Measurements from ENCODE around the gene TBC1D4. TPM values are rescaled to one million over a fixed set of nuclear protein-coding genes. Genes with fewer than 3 reads are reported as not detected.
"Not testable (repeated sequence)": the region's sequence is repeated elsewhere in the genome, so short reads cannot be mapped to it uniquely, and the experiment has no call there.

TBC1D4 gene
- total RNA-seq, 1 donor from 2014 or later: 4.8 TPM

DNA sequence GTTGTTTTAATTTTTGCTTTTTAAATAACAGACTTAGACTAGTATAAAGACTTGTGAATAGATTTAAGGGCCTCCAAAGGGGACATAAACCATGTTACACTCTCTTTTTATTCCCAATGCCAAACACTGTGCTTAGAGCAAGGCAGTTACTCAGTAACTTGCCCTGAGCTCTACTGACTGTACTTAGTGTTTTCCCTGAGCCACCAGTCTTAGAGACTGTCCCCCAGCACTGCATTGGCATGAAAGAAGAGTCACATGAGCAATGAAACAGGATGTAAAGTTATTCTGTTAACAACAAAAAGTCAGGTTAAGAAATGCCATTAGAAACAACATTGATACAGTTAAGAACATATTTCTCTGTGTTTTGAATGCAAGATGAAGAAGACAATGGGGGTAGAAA is 187.9 kb downstream of the TBC1D4 start:
- no peaks in the 10 kb centered on the region for H3K9me3 Mint-ChIP-seq (ENCODE audit: unreplicated experiment)
- TF ChIP-seq, protein P1, sequence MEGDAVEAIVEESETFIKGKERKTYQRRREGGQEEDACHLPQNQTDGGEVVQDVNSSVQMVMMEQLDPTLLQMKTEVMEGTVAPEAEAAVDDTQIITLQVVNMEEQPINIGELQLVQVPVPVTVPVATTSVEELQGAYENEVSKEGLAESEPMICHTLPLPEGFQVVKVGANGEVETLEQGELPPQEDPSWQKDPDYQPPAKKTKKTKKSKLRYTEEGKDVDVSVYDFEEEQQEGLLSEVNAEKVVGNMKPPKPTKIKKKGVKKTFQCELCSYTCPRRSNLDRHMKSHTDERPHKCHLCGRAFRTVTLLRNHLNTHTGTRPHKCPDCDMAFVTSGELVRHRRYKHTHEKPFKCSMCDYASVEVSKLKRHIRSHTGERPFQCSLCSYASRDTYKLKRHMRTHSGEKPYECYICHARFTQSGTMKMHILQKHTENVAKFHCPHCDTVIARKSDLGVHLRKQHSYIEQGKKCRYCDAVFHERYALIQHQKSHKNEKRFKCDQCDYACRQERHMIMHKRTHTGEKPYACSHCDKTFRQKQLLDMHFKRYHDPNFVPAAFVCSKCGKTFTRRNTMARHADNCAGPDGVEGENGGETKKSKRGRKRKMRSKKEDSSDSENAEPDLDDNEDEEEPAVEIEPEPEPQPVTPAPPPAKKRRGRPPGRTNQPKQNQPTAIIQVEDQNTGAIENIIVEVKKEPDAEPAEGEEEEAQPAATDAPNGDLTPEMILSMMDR (IDR thresholded peaks at IDR 0.05; ENCODE audit: partially characterized antibody, unreplicated experiment): no peak
- H3K4me1 Mint-ChIP-seq (ENCODE audit: low read depth, unreplicated experiment): peaks cover under 1% of the 10 kb centered on the region
- H3K27ac Mint-ChIP-seq (ENCODE audit: unreplicated experiment): no peak overlapping the region
- no peaks in the 10 kb centered on the region for H3K36me3 Mint-ChIP-seq (ENCODE audit: unreplicated experiment)
- no peak overlapping the region for H3K4me3 Mint-ChIP-seq (ENCODE audit: unreplicated experiment)
- no peaks in the 10 kb centered on the region for H3K27me3 Mint-ChIP-seq (ENCODE audit: unreplicated experiment)
- no peak for DNase-seq

DNA sequence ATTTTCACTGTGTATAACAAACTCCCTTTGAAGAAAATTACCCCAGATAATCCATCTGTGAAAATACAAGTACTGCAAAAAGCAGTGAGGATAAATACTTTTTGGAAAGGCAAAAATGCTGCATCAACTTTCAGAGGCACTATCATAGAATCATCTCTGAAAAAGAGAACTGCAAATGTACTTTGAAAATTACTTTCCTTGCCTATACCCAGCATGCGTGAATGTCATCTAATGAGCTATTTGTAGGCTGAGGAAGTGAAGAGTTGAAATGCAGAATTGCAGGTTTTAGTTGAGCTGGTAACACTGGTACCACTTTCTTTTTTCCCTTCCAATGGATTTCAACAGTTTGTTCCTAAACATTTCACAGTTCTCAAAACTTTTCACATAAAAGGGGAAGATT is 196.7 kb downstream of the TBC1D4 start:
- Mint-ChIP-seq H3K9me3 (ENCODE audit: unreplicated experiment) (no peaks in the 10 kb centered on the region), H3K4me3 (ENCODE audit: unreplicated experiment) (no peak overlapping the region), H3K4me1 (ENCODE audit: low read depth, unreplicated experiment) (no peaks in the 10 kb centered on the region), H3K27me3 (ENCODE audit: unreplicated experiment) (no peaks in the 10 kb centered on the region), H3K36me3 (ENCODE audit: unreplicated experiment) (no peaks in the 10 kb centered on the region), H3K27ac (ENCODE audit: unreplicated experiment) (no peak overlapping the region)
- TF ChIP-seq, protein P1 (IDR thresholded peaks at IDR 0.05; ENCODE audit: partially characterized antibody, unreplicated experiment): no peak
- DNase-seq: no peak

DNA sequence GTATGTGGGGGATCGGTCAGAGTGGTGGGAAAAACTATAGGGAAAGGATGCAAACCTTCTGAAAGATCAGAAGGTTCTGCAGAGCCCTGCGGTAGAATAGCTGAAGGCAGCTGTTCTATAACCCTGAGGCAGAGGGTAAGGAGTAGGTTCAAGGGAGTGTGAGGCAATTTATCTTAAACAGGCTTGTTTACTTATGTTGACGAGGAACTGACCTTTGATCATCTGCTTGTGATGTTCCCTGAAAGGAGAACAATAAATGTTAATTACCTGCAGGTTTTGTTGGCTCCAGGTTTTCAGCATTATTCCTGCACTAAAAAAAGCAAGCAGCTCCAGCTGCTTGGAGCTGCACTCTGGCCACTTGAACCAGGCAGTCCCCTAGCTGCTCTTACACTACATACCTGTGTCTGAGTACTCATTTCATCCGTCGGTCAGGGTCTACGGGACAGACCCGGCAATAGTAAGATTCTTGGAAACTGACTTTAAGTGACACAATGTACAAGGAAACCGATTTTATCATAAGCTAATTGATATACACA is 202.1 kb downstream of the TBC1D4 start:
- DNase-seq: no peak
- no peaks in the 10 kb centered on the region for H3K4me1 Mint-ChIP-seq (ENCODE audit: low read depth, unreplicated experiment)
- H3K36me3 Mint-ChIP-seq (ENCODE audit: unreplicated experiment): no peaks in the 10 kb centered on the region
- peaks cover 6% of the 10 kb centered on the region for H3K9me3 Mint-ChIP-seq (ENCODE audit: unreplicated experiment)
- H3K4me3 Mint-ChIP-seq (ENCODE audit: unreplicated experiment): no peak overlapping the region
- no peak overlapping the region for H3K27ac Mint-ChIP-seq (ENCODE audit: unreplicated experiment)
- no peaks in the 10 kb centered on the region for H3K27me3 Mint-ChIP-seq (ENCODE audit: unreplicated experiment)
- TF ChIP-seq, protein P1 (IDR thresholded peaks at IDR 0.05; ENCODE audit: partially characterized antibody, unreplicated experiment): no peak

DNA sequence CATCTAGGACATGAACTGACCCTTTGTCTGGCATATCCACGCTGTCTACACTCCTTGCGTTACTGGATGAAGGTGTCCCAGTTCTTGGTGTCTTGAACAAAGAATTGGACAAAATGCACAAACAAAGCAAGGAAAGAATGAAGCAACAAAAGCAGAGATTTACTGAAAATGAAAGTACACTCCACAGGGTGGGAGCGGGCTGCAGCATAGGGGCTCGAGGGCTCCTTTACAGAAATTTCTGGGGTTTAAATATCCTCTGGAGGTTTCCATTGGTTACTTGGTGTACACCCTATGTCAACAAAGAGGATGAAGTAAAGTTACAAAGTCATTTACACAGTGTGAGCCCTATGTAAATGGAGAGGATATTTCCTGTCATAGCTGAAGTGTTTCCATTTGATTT is 208.3 kb downstream of the TBC1D4 start:
- not testable (repeated sequence) for H3K27ac Mint-ChIP-seq (ENCODE audit: unreplicated experiment); H3K27me3 Mint-ChIP-seq (ENCODE audit: unreplicated experiment); H3K4me3 Mint-ChIP-seq (ENCODE audit: unreplicated experiment); H3K4me1 Mint-ChIP-seq (ENCODE audit: low read depth, unreplicated experiment); H3K36me3 Mint-ChIP-seq (ENCODE audit: unreplicated experiment); DNase-seq; H3K9me3 Mint-ChIP-seq (ENCODE audit: unreplicated experiment)

DNA sequence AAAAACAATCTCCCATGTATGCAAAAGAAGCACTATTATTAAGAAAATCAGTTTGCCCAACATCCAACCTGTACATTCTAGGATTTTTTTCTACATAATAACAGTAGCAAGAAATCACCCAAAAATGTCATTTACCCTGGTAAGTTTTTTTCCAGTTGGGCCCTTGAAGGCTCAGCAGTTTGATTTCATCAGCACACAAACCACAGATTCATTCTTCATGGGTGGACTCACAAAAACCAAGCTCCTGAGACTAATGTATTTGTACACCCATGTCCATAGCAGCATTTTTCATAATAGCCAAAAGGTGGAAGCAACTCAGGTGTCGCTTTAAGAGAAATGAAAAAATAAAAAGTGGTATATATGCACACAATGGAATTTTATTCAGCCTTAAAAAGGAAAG is 210.1 kb downstream of the TBC1D4 start:
- H3K9me3 Mint-ChIP-seq (ENCODE audit: unreplicated experiment): peaks cover 2% of the 10 kb centered on the region
- no peaks in the 10 kb centered on the region for H3K4me1 Mint-ChIP-seq (ENCODE audit: low read depth, unreplicated experiment)
- H3K4me3 Mint-ChIP-seq (ENCODE audit: unreplicated experiment): no peak overlapping the region

DNA sequence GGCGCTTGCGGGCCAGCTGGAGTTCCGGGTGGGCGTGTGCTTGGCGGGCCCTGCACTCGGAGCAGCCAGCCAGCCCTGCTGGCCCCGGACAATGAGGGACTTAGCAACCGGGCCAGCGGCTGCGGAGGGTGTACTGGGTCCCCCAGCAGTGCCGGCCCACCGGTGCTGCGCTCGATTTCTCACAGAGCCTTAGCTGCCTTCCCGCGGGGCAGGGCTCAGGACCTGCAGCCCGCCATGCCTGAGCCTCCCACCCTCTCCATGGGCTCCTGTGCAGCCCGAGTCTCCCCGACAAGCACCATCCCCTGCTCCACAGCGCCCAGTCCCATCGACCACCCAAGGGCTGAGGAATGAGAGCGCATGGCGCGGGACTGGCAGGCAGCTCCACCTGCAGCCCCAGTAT is 213.5 kb downstream of the TBC1D4 start:
- not testable (repeated sequence) for H3K9me3 Mint-ChIP-seq (ENCODE audit: unreplicated experiment); H3K27ac Mint-ChIP-seq (ENCODE audit: unreplicated experiment); H3K27me3 Mint-ChIP-seq (ENCODE audit: unreplicated experiment); DNase-seq; H3K4me3 Mint-ChIP-seq (ENCODE audit: unreplicated experiment); H3K4me1 Mint-ChIP-seq (ENCODE audit: low read depth, unreplicated experiment); H3K36me3 Mint-ChIP-seq (ENCODE audit: unreplicated experiment)

More for the DNA sequence above, 210.1 kb downstream of the TBC1D4 start:
- H3K27me3 Mint-ChIP-seq (ENCODE audit: unreplicated experiment): no peaks in the 10 kb centered on the region
- H3K36me3 Mint-ChIP-seq (ENCODE audit: unreplicated experiment): no peaks in the 10 kb centered on the region
- TF ChIP-seq, protein P1 (IDR thresholded peaks at IDR 0.05; ENCODE audit: partially characterized antibody, unreplicated experiment): no peak
- DNase-seq: no peak
- H3K27ac Mint-ChIP-seq (ENCODE audit: unreplicated experiment): no peak overlapping the region

All from glutamatergic neuron (in vitro differentiated cells).